WTC11 (cell line): ENCODE measurements around the gene GYS1. TPM values are rescaled to one million over a fixed set of nuclear protein-coding genes. Genes with fewer than 3 reads are reported as not detected.

ENCODE experiments used
- ATAC-seq: fragments of 200-7000 bp; cut with Tn5 transposase; 2 replicates; pipeline ENCODE4 v1.10.0; 2021; ENCODE audit warnings: mild to moderate bottlenecking, moderate library complexity
- CTCF ChIA-PET: fragments of 300-600 bp; sonication (Branson Sonifier 250); formaldehyde crosslinking; loops from one replicate; lab custom pipeline; 2021; ENCODE audit warnings: antibody characterized with exemption; lab: Charles Lee
- POLR2A ChIA-PET: fragments of 350-600 bp; sonication (Branson Sonifier 250); formaldehyde crosslinking; loops from one replicate; lab custom pipeline; 2021; ENCODE audit warnings: antibody characterized with exemption; lab: Charles Lee
- DNase-seq: peaks from one replicate; pipeline ENCODE4 v3.0.0; 2021; ENCODE audit warnings: low spot score
- H3K27ac Mint-ChIP-seq: 2 replicates; pipeline ENCODE4 v1.8.0; 2021; ENCODE audit warnings: mixed read lengths
- H3K27me3 Mint-ChIP-seq: 2 replicates; pipeline ENCODE4 v1.8.0; 2021; ENCODE audit warnings: low read depth, mild to moderate bottlenecking, moderate library complexity, mixed read lengths
- H3K36me3 Mint-ChIP-seq: 2 replicates; pipeline ENCODE4 v1.8.0; 2021; ENCODE audit warnings: mixed read lengths
- H3K4me1 Mint-ChIP-seq: 2 replicates; pipeline ENCODE4 v1.8.0; 2022; ENCODE audit warnings: mixed read lengths
- H3K4me3 Mint-ChIP-seq: 2 replicates; pipeline ENCODE4 v1.8.0; 2021; ENCODE audit warnings: mild to moderate bottlenecking, moderate library complexity, mixed read lengths
- H3K9me3 Mint-ChIP-seq: 2 replicates; pipeline ENCODE4 v1.8.0; 2021; ENCODE audit warnings: mixed read lengths
- JAZF1 ChIP-seq: fragments of 250-450 bp; sonication (Bioruptor Pico); IDR thresholded peaks from 2 replicates; pipeline ENCODE4 v1.9.0; 2021; ENCODE audit warnings: moderate library complexity, mild to moderate bottlenecking, inconsistent platforms
- MXD4 ChIP-seq: fragments of 250-450 bp; sonication (Bioruptor Pico); IDR thresholded peaks from 2 replicates; pipeline ENCODE4 v1.8.0; 2021; ENCODE audit warnings: mild to moderate bottlenecking, moderate library complexity, borderline replicate concordance
- ZNF121 ChIP-seq: sonication (generic); formaldehyde crosslinking; IDR thresholded peaks from 2 replicates; pipeline ENCODE4 v1.8.0; 2023; ENCODE audit warnings: missing genetic modification reagents
- total RNA-seq: library from RNA; stranded (reverse); gene quantifications from 3 replicates; pipeline ENCODE4 v1.2.3, GENCODE V29; 2021
- TF ChIP-seq, protein P1 (sequence below): fragments of 250-450 bp; sonication (Bioruptor Pico); IDR thresholded peaks from 2 replicates; pipeline ENCODE4 v1.8.0; 2021; ENCODE audit warnings: mild to moderate bottlenecking
- TF ChIP-seq, protein P2 (sequence below): sonication (generic); formaldehyde crosslinking; IDR thresholded peaks from 2 replicates; pipeline ENCODE4 v1.8.1; 2023; ENCODE audit warnings: mild to moderate bottlenecking, missing genetic modification reagents, borderline replicate concordance
- TF ChIP-seq, protein P3 (sequence below): fragments of 250-450 bp; sonication (Bioruptor Pico); IDR thresholded peaks from 2 replicates; pipeline ENCODE4 v2.1.2; 2022; ENCODE audit warnings: mild to moderate bottlenecking, moderate library complexity
- TF ChIP-seq, protein P4 (sequence below): sonication (generic); formaldehyde crosslinking; IDR thresholded peaks from 2 replicates; pipeline ENCODE4 v1.8.0; 2023; ENCODE audit warnings: missing genetic modification reagents, mild to moderate bottlenecking, borderline replicate concordance

Gene GYS1
- total RNA-seq, 1 experiment from 2014 or later: 52.0 TPM

DNA sequence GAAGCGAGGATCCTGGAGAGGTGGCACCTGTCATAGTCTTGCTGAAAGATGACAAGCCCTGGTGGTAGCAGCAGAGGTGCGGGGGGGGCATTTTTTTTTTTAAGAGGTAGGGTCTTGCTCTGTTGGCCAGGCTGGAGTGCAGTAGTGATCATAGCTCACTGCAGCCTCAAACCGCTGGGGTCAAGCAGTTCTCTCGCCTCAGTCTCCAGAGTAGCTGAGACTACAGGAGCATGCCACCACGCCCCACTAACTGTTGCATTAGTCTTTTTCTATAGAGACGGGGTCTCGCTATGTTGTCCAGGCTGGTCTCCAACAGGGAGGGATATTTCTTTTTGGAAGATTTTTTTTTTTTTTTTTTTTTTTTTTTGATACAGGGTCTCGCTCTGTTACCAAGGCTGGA is 35.1 kb downstream of the GYS1 start:
- H3K4me1 Mint-ChIP-seq: peaks cover 25% of the 10 kb centered on the region
- POLR2A ChIA-PET: interaction anchor here (0.6 kb wide), 1 partner anchor 77 kb away, joined by 3 read pairs; no protein-coding TSS in a partner anchor
- H3K27me3 Mint-ChIP-seq: no peaks in the 10 kb centered on the region
- peak; percentile 95 for TF ChIP-seq ZNF121
- TF ChIP-seq, protein P1, sequence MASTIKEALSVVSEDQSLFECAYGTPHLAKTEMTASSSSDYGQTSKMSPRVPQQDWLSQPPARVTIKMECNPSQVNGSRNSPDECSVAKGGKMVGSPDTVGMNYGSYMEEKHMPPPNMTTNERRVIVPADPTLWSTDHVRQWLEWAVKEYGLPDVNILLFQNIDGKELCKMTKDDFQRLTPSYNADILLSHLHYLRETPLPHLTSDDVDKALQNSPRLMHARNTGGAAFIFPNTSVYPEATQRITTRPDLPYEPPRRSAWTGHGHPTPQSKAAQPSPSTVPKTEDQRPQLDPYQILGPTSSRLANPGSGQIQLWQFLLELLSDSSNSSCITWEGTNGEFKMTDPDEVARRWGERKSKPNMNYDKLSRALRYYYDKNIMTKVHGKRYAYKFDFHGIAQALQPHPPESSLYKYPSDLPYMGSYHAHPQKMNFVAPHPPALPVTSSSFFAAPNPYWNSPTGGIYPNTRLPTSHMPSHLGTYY: no peak
- TF ChIP-seq, all 79 proteins: peak for 1
- H3K36me3 Mint-ChIP-seq: peaks cover 43% of the 10 kb centered on the region
- DNase-seq: no peak
- ATAC-seq: no peak
- CTCF ChIA-PET: interaction anchor here (2.6 kb wide), 1 partner anchor 13 kb away, joined by 9 read pairs; no protein-coding TSS in a partner anchor
- H3K9me3 Mint-ChIP-seq: no peaks in the 10 kb centered on the region
- no peak overlapping the region for H3K4me3 Mint-ChIP-seq
- no peak overlapping the region for H3K27ac Mint-ChIP-seq

DNA sequence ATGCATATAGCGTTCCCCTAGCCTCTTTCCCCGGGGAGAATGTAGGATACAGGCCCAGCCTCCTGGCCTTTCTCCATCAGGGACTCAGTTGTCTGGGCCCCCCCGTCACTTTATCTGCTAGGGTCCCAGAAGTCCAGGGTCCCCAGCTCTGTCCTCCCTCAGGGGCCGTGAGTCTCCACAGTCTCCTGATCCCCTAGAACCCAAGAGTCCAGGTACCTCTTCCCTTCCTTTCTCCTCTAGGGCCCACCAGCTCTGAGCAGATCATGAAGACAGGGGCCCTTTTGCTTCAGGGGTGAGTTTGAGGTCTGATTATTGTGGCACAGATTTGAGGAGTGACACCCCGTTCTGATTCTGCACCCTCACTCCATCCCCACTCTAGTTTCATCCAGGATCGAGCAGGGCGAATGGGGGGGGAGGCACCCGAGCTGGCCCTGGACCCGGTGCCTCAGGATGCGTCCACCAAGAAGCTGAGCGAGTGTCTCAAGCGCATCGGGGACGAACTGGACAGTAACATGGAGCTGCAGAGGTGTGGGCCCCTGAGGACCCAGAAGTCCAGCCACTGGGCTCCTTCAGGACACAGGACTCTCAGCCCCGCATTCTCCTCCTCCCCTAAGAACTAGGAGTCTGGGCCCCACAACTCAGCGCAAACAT is 37.7 kb downstream of the GYS1 start:
- H3K9me3 Mint-ChIP-seq: no peaks in the 10 kb centered on the region
- H3K4me3 Mint-ChIP-seq: peak overlapping the region; percentile 86
- CTCF ChIA-PET: interaction anchor here (0.5 to 1.6 kb wide), 3 partner anchors 15 to 191 kb away, joined by 3 to 9 read pairs (median 5); no protein-coding TSS in a partner anchor
- H3K27ac Mint-ChIP-seq: peak overlapping the region; percentile 91
- peaks cover 18% of the 10 kb centered on the region for H3K4me1 Mint-ChIP-seq
- H3K36me3 Mint-ChIP-seq: peaks cover 37% of the 10 kb centered on the region
- peaks cover 15% of the 10 kb centered on the region for H3K27me3 Mint-ChIP-seq
- TF ChIP-seq, protein P1: no peak
- TF ChIP-seq, protein P2, sequence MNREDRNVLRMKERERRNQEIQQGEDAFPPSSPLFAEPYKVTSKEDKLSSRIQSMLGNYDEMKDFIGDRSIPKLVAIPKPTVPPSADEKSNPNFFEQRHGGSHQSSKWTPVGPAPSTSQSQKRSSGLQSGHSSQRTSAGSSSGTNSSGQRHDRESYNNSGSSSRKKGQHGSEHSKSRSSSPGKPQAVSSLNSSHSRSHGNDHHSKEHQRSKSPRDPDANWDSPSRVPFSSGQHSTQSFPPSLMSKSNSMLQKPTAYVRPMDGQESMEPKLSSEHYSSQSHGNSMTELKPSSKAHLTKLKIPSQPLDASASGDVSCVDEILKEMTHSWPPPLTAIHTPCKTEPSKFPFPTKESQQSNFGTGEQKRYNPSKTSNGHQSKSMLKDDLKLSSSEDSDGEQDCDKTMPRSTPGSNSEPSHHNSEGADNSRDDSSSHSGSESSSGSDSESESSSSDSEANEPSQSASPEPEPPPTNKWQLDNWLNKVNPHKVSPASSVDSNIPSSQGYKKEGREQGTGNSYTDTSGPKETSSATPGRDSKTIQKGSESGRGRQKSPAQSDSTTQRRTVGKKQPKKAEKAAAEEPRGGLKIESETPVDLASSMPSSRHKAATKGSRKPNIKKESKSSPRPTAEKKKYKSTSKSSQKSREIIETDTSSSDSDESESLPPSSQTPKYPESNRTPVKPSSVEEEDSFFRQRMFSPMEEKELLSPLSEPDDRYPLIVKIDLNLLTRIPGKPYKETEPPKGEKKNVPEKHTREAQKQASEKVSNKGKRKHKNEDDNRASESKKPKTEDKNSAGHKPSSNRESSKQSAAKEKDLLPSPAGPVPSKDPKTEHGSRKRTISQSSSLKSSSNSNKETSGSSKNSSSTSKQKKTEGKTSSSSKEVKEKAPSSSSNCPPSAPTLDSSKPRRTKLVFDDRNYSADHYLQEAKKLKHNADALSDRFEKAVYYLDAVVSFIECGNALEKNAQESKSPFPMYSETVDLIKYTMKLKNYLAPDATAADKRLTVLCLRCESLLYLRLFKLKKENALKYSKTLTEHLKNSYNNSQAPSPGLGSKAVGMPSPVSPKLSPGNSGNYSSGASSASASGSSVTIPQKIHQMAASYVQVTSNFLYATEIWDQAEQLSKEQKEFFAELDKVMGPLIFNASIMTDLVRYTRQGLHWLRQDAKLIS (CRISPR knock-in tag): no peak
- TF ChIP-seq, protein P3, sequence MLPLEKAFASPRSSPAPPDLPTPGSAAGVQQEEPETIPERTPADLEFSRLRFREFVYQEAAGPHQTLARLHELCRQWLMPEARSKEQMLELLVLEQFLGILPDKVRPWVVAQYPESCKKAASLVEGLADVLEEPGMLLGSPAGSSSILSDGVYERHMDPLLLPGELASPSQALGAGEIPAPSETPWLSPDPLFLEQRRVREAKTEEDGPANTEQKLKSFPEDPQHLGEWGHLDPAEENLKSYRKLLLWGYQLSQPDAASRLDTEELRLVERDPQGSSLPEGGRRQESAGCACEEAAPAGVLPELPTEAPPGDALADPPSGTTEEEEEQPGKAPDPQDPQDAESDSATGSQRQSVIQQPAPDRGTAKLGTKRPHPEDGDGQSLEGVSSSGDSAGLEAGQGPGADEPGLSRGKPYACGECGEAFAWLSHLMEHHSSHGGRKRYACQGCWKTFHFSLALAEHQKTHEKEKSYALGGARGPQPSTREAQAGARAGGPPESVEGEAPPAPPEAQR: no peak
- TF ChIP-seq, protein P4, sequence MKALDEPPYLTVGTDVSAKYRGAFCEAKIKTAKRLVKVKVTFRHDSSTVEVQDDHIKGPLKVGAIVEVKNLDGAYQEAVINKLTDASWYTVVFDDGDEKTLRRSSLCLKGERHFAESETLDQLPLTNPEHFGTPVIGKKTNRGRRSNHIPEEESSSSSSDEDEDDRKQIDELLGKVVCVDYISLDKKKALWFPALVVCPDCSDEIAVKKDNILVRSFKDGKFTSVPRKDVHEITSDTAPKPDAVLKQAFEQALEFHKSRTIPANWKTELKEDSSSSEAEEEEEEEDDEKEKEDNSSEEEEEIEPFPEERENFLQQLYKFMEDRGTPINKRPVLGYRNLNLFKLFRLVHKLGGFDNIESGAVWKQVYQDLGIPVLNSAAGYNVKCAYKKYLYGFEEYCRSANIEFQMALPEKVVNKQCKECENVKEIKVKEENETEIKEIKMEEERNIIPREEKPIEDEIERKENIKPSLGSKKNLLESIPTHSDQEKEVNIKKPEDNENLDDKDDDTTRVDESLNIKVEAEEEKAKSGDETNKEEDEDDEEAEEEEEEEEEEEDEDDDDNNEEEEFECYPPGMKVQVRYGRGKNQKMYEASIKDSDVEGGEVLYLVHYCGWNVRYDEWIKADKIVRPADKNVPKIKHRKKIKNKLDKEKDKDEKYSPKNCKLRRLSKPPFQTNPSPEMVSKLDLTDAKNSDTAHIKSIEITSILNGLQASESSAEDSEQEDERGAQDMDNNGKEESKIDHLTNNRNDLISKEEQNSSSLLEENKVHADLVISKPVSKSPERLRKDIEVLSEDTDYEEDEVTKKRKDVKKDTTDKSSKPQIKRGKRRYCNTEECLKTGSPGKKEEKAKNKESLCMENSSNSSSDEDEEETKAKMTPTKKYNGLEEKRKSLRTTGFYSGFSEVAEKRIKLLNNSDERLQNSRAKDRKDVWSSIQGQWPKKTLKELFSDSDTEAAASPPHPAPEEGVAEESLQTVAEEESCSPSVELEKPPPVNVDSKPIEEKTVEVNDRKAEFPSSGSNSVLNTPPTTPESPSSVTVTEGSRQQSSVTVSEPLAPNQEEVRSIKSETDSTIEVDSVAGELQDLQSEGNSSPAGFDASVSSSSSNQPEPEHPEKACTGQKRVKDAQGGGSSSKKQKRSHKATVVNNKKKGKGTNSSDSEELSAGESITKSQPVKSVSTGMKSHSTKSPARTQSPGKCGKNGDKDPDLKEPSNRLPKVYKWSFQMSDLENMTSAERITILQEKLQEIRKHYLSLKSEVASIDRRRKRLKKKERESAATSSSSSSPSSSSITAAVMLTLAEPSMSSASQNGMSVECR (CRISPR knock-in tag): no peak
- TF ChIP-seq JAZF1 (CRISPR knock-in tag) (no peak), MXD4 (no peak)
- TF ChIP-seq, all 79 proteins: peak for 0
- no peak for DNase-seq
- no peak for ATAC-seq
- POLR2A ChIA-PET: no interaction called here
